GM18499 (cell line): ENCODE data around the gene SUPT16H.

ENCODE experiments used
- ATAC-seq: cut with Tn5 transposase; IDR thresholded peaks from one replicate; pipeline ENCODE4 v1.9.1; 2021; ENCODE audit warnings: moderate number of reproducible peaks; ENCODE audit not compliant: insufficient read depth, unreplicated experiment

The SUPT16H gene

GRCh38 chr14:21369949-21370679, 13.7 kb downstream of the SUPT16H start:
- ATAC-seq: no peak

GRCh38 chr14:21367582-21368144, 16.2 kb downstream of the SUPT16H start:
- ATAC-seq: no peak

GRCh38 chr14:21356511-21356910, 27.3 kb downstream of the SUPT16H start:
- ATAC-seq: no peak

GRCh38 chr14:21352587-21352986, 31.2 kb downstream of the SUPT16H start:
- ATAC-seq: no peak

- ATAC-seq: no peak
Observed at GRCh38 chr14:21350539-21350938, 33.3 kb downstream of the SUPT16H start.

GRCh38 chr14:21347201-21347600, 36.6 kb downstream of the SUPT16H start:
- ATAC-seq: no peak

GRCh38 chr14:21346532-21347135, 37.2 kb downstream of the SUPT16H start:
- ATAC-seq: no peak

- no peak for ATAC-seq
Observed at GRCh38 chr14:21343035-21343794, 40.6 kb downstream of the SUPT16H start.

- ATAC-seq: no peak
Observed at GRCh38 chr14:21334202-21334906, 49.5 kb downstream of the SUPT16H start.

- ATAC-seq: no peak
Observed at GRCh38 chr14:21332950-21333349, 50.9 kb downstream of the SUPT16H start.

- ATAC-seq: no peak
Observed at GRCh38 chr14:21326972-21327371, 56.8 kb downstream of the SUPT16H start.

GRCh38 chr14:21322716-21323115, 61.1 kb downstream of the SUPT16H start:
- no peak for ATAC-seq

GRCh38 chr14:21320913-21321312, 62.9 kb downstream of the SUPT16H start:
- no peak for ATAC-seq

- ATAC-seq: no peak
Observed at GRCh38 chr14:21317398-21317797, 66.4 kb downstream of the SUPT16H start.

GRCh38 chr14:21313512-21313911, 70.3 kb downstream of the SUPT16H start:
- no peak for ATAC-seq

GRCh38 chr14:21311614-21312013, 72.2 kb downstream of the SUPT16H start:
- ATAC-seq: no peak

GRCh38 chr14:21309956-21310355, 73.9 kb downstream of the SUPT16H start:
- no peak for ATAC-seq

GRCh38 chr14:21309238-21309636, 74.6 kb downstream of the SUPT16H start:
- no peak for ATAC-seq

- ATAC-seq: peak; percentile 78
Observed at GRCh38 chr14:21308479-21309237, 75.2 kb downstream of the SUPT16H start.

GRCh38 chr14:21308132-21308478, 75.7 kb downstream of the SUPT16H start:
- ATAC-seq: no peak
